EH (cell line): Measurements from ENCODE around the gene VIT.

Source experiments
- DNase-seq: peaks from one replicate; pipeline ENCODE4 v3.0.0-alpha.2; 2015; ENCODE audit warnings: low read depth

VIT gene, protein sequence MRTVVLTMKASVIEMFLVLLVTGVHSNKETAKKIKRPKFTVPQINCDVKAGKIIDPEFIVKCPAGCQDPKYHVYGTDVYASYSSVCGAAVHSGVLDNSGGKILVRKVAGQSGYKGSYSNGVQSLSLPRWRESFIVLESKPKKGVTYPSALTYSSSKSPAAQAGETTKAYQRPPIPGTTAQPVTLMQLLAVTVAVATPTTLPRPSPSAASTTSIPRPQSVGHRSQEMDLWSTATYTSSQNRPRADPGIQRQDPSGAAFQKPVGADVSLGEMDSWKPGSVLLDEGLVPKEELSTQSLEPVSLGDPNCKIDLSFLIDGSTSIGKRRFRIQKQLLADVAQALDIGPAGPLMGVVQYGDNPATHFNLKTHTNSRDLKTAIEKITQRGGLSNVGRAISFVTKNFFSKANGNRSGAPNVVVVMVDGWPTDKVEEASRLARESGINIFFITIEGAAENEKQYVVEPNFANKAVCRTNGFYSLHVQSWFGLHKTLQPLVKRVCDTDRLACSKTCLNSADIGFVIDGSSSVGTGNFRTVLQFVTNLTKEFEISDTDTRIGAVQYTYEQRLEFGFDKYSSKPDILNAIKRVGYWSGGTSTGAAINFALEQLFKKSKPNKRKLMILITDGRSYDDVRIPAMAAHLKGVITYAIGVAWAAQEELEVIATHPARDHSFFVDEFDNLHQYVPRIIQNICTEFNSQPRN

DNA sequence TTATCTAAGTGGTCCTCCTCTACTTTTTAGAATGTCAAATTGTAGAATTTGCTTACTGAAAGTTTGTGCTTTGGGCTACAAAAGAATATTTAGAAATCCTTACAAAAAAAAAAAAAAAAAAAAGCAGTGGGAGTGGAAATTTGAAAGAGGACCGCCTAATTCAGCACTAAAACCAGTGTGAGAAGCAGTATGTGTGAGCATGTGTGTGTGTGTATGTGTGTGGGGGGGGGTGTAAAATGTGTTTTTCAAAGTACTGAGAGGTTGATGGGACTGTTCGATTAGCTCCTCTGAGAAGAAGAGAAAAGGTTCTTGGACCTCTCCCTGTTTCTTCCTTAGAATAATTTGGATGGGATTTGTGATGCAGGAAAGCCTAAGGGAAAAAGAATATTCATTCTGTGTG, at the start of gene VIT:
TSS of gene VIT (plus strand) at position 175 of the 400 bp plus-strand sequence. CDS start 19,664 bp downstream, outside the sequence.
- DNase-seq, result peak; percentile 56

DNA sequence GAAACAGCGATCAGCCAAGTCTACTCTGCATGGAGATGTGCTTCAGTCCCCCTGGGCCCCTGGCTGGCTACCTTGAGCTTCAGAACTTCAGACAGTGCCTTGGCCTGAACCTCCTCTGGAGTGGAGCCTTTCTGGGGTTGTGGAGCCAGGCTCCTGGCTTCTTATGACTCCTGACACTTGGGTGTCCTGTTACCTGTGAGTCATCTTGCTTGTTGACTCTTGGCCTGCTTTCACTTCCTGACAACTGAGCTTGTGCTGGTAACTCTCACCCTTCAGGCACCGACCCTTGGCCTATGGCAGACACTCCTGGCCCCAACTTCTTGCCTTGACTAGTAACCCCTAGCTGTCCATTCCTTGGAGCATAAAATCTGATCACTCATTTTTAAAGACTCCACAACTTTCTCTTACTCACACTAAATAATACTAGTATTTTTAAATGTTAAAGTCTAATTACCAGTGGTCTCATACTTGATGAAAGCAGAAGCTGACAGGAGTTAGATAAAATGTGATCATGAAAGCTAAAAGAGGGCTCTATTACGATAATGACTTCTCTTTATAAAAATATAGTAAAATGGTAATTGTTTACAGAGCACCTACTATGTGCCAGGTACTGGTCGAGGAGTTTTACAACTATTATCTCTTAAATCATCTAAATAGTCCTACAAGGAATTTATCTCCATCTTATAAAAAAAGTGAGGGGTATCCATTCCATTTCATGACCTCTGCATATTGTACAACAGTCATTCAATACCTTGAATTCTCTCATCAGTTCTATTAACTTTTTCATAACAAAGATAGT, 46.3 kb upstream of the VIT start:
- peak; percentile 89 for DNase-seq

DNA sequence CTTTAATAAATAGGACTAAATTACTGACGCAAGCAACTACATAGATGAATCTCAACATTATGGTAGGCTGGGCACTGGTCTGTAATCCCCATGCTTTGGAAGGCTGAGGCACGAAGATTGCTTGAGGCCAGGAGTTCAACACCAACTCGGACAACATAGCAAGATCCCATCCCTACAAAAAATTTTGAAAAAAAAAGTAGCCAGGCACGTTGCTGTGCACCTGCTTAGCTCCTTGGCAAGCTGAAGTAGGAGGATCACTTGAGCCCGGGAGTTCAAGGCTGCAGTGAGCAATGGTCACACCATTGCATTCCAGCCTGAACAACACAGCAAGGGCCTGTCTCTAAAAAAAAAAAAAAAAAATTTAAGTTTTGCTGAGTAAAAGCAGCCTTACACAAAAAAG, 43.4 kb upstream of the VIT start:
- no peak for DNase-seq

DNA sequence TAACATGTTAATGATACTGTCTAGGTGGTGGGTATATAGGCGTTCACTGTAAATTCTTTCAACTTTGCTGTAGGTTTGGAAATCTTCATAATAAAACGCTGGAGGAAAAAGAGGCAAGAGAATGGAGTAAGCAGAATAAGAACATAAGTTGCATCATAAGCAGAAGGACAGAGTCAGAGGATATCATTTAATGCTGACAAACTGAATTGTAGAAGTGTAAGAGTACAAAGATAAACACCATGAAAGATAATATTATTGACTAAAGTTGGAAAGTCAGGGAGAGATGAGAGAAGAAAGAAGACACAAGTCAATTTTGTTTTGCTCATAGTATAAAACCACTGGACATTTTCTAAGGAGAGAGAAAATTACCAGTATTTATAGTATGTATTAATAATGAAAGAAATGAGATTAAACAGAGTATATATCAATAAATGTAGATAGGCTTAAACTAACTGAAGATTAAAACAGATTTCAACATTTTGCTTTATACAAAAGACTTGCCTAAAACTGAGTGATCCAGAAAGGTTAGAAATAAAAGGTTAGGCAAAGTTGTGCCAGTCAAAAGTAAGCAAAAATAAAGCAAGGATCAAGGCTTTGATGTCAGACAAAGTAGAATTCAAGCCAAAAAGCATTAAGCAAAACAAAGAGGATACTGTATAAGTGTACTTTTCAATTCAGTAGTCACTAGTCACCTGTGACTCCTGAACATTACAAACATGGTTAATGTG, 42.4 kb upstream of the VIT start:
- DNase-seq, result no peak

DNA sequence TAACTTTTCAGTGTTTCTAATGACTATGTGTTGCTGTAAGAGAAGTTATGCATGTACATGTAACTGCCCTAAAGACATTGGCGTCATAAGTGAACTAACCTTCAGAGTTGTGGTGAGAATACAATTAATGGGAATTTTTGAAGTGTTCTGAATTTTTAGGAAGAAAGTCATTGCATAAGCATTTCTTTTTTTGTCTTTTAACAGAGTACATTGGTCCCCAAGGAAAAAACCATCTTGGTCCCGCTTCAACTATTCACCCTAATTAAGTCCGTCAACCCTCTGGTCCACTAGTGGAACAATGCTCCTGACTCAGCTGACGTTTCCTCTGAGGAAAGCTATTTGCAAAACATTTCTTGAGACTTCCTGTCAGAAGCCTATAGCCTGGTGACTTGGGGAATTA, 41.1 kb upstream of the VIT start:
- peak; percentile 100 for DNase-seq

DNA sequence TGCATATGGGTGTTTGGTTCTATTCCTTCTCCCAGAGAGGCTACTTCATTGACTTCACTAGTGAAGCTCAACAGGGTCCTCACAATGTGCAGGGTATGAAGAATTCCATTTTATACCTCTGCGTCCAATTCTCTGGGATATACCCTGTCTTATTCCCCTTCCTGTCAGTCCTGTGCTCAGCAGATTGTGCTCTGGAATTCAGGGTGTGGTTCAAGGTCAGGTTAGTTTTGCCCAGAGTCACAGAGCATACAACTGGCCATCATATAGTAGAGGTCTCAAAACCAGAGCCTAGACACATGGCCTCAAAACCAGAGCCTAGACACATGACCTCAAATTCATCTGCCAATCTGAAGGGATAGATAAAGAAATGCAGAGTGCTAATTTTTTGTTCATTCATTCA, 38.8 kb upstream of the VIT start:
- DNase-seq, result no peak

DNA sequence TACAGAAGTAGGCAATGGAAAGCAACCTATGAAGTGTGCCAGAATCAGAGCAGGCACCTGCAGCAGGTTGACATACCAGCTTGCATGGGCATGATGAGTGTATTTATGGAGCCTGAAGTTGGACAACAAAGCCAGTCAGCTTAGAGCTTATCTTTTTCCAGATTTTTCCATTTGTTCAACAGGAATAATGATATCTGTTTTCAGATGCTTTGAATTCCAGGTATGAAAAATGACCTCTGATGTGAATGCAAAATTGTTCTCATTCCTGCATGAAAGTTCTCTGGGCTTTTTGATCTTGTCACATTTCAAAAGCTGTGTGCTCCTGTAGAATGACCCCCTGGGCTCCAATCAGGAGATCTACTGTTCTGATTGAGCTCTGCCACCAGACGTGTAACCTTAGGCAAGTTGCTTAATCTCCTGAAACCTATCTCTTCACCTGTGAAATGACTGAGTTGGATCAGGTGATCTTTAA, 38.2 kb upstream of the VIT start:
- no peak for DNase-seq

DNA sequence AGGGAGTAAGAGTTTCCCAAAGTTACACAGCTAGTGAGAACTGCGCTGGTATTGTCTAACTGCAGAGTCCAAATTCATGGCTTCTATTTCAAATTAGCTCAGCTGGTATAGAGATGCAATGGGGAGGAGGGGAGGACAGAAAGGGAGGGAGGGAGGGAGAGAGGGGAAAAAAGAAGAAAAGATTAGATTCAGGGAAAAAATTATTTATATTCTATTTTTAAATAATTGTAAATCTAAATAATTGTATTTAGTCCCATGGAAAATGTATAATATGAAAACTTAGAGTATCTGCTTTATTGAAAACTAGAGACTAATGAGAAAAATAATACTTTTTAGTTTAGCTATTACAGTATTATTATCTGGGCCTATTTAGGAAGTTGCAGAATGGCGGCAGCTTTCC, 37.3 kb upstream of the VIT start:
- no peak for DNase-seq

DNA sequence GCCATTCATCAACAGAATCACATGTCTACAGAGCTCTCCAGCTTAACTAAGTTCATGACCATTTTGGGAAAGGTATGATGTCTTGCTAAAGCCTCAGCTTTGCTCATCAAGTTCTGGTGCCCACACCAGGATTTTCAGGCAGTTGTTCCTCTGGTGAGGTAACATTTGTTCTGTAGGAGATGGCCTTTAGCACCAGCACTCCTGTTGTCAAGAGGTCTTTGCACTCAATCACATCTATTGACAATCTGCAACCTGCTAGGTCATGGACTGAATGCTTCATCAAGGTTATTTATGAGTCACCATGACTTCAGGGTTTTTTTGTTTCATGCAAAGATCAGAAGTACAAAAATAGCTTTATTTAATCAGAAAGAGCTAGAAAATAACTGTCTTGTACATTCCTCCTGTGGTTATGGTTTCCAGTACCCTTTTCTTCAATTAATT, 36.6 kb upstream of the VIT start:
- peak; percentile 80 for DNase-seq

DNA sequence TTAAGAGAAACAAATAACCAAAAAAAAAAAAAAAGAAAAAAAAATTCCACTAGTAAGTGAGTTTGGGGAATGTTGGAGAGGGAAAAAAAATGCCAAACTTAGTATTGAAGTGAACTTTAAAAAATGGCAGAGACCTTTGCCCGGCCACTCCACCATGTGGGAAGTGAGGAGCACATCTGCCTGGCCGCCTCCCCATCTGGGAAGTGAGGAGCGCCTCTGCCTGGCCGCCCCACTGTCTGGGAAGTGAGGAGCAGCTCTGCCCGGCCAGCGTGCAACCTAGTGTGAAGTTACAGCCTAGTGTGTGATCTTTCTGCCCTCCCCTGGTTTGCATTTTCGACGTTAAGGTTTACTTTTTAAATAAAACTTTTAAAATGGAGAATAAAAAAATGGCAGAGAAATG, 33.9 kb upstream of the VIT start:
- DNase-seq, result no peak

DNA sequence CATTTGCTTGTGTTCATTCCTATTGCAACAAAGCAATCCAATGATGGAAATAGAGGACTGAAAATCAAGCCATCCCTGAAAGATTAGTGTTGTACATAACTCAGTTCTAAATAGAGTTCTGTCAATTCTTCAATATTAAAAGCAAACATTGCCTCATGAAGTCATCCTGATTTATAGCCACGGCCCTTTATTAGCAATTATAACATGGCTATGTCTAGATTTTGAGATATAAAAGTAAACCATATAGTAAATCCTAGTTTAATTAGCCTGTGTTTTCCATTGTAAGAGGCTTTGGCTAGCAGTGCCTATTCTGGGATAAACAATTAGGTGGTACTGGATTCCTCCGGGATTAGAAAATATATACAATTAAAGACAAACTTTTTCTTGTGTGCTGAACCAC, 33.2 kb upstream of the VIT start:
- DNase-seq, result no peak

DNA sequence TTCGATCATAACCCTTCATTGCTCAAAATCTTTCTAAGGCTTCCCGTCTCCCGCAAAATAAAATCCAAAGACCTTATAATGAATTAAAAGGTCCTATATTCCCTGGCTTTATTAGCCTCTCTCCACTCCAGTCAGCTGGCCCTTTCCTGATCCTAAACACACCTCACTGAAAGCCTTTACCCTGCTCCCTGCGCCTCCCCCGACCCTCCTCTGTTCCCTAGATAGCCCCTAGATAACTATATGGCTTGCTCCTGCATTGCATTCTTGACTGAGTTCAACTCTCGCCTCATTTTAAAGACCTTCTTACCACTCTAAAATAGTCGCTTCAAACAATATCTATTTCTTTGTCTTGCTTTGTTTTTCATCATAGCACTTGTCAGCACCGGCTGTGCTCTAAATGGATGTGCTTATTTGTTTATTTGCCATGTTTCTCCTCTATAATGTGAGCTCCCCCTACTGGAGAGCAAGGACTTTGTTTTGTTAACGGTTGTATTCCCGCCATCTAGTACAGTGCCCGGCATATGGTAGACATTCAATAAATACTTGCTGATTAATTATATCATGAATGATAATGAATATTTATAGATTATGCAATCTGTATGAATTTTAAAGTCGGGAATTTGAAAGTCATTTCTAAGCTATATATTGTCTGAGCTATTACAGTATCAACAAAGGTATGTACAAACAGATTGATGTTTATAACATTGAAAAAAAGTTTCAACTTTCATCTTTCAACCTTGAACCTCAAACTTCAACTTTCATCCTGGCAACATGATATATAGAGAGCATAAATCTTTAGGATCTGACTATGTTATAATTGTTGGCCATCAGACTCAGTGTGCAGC, 32.4 kb upstream of the VIT start:
- peak; percentile 84 for DNase-seq

DNA sequence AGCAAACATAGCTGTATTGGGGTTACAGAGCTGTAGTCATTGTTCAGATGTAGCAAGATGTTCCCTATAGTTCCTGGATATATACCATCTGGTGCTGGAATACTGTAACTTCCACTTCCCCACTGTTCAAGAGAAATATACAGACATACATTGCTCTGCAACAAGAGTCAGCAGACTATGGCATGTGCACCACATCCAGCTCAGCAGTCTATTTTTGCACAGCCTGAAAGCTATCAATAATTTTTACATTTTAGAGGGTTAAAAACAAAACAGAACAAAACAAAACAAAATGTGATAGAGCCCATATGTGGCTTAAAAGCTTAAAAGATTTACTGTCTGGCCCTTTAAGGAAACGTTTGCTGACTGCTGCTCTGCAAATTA, 31.8 kb upstream of the VIT start:
- no peak for DNase-seq

DNA sequence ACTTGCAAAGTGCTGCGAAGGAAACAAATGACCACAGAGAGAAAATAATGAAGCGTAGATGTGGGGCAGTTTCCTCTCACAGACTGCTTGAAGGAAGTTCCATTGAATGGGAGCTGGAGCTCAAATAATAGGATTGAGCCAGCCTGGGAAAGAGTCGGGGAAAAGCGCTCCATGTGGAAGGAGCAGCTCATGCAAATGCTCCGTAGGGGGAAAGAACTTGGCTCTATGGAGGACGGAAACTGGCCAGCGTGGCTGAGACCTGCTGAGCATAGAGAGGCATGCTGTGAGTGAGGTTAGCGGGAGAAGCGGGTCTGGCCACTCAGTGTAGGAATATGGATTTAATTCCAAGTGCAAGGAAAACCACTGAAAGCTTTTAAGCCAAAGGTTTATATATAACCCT, 28.6 kb upstream of the VIT start:
- no peak for DNase-seq

DNA sequence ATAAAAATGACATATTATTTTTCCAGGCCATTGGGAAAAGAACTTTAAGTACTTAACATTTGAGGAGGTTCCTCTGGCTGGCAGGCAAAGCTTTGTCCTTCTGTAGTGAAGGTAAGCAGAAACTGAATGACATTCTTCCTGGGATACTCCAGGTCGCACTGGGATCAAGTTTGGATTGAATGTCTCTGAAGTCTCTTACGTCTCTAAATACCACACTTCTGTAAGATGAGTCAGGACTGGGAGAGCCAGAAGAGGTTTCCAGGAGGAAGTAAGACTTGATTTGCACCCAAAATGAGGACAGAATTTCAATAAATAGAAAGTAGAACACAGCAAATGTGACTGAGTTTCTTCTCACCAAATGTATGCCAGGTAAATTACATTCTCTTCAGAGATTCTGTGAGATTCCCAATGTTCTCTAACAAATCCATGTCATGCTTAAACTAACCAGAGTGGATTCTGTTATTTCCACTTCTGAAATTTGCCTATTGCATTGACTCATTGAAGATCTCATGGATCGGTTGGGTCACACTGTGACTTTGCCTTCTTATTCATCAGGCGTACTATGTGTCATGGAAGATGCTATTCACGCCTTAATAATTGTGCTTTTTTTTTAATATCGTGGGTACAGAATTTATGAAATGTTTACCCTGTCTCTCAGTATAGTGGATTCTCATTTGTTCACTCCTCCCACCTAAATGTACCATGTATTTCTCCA, 25.5 kb upstream of the VIT start:
- DNase-seq, result peak; percentile 81

DNA sequence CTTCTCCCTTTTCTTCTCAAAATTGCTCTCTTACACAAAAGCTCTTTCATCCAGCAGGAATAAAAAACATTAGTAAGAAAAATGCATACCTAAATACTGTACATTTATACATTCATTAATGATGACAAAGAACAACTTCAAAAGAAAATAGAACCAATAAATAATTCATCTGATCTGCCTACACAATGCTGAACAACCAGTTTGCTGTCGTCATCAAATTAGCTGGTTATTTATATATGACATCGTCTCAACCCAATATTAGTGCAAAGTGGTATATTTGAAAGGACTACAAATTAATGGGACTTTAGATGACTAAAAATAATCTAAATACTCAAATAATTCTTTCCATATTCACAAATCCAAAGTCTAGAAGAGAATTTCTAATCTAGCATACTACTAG, 24.8 kb upstream of the VIT start:
- no peak for DNase-seq

DNA sequence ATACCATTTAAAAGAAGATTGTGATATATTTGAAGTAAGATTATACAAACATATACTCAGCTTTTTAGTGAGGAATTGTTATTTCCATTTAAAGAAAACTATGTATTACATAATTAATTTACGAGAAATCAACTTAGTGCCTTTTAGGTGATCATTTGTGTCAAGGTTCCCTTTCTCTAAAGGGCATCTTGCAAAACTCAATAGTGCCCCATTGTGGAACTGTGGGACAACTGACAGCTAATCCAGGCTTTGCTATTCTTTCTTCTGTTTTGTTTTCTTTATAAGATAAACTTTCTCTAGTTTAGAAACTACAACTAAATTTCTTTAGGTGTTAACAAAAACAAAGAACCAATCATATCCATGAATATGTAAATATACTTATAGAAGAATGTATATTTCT, 24.3 kb upstream of the VIT start:
- DNase-seq, result peak; percentile 70

DNA sequence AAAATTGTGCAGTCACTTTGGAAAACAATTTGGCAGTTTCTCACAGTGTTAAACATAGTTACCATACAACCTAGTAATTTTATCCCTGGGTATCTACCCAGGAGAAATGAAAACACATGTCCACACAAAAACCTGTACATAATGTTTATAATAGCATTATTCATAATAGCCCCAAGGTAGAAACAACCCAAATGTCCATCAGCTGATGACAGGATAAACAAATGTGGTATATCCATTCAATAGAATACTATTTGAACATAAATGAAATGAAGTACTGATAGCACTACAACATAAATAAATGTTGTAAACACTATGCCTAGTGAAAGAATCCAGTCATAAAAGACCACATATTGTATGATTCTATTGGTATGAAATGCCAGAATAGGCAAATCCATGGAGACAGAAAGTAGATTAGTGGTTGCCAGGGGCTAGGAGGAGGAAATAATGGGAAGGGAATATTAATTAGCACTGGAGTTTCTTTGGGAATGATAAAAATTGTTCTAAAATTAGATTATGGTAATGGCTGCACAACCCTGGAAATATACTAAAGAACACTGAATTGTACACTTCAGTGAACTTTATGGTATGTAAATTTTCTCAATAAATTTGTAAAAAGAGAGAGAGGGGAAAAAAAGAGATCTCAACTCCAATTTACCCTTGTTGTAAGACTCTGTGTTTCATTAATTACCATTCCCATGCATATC, 20.8 kb upstream of the VIT start:
- DNase-seq, result no peak

DNA sequence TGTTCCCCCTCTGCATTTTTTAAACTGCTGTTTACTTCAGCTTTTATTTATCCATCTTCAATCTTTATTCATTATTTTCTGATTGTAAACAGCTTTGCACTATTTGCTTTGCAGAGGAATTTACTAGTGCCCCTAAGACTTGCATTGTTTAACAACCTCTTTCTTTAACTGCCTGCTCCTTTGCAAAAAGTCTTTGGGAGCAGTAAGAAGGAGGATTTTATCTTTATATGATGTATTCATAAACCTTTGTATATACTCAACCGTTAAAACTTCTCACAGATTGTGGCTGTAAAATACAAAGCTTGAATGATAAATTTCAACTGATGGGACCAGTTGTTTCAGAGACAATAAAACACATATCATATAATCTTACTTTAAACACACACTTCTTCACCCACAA, 20.1 kb upstream of the VIT start:
- no peak for DNase-seq

DNA sequence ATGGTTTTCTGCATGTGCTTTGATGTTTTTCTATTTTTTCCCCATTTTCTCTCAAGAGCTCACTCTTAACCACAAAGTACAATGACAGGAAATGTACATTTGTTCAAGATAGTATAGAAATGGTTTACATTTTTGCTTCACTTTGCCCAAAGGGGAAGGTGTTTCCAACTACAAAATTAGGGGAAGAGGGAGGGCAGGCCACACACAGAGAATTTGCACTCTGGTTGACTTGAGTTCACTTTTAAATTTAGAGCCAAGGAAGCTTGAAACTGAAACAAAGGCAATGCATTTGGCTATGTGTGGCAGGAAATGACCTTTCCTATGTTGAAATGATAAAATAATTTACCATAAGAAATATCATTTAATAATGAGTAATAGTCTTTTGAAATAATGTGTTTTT, 19.1 kb upstream of the VIT start:
- no peak for DNase-seq
